ENCODE data around the gene CELF2.

CELF2 gene

DNA sequence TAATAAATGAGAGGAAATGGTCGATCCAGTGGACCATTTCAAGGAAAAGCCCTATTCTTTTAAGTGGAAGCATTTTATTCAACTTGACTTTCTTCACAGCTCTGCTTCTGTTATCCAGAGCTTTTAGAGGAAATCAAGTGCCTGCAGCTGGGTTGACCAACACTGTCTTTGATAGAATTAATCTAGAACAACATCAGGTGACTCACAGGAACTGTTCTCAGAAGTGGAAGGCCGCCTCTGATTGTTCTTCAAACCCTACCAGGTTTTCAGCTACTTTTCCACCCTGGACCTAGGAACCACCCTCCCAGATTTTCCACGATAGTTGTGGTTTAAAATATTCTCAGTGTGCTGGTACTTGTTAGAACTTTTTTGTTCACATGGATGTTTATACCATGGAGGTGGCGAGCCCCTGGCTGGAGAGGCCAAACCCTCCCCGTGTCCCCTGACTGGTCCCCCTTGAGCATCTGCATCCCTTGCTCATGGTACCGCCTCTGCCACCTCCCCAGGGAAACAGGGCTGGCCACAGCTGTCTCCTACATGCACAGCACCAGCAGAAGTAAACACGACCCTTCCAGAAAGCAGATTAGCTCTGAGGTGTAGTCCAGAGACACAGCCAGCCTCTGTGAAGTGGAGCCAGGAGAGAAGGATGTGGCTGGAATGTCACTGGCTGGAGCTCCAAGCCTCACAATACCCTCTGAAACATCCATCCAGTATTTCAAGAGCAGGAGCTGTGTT lies 300.4 kb downstream of the CELF2 start:
- DNase-seq (ENCODE audit: low read depth in 1 of 2, low spot score in 1 of 2): no peak

- no peak for DNase-seq (ENCODE audit: low read depth in 1 of 2, low spot score in 1 of 2)
Measured at GRCh38 chr10:11318826-11319598, 301.3 kb downstream of the CELF2 start.

DNA sequence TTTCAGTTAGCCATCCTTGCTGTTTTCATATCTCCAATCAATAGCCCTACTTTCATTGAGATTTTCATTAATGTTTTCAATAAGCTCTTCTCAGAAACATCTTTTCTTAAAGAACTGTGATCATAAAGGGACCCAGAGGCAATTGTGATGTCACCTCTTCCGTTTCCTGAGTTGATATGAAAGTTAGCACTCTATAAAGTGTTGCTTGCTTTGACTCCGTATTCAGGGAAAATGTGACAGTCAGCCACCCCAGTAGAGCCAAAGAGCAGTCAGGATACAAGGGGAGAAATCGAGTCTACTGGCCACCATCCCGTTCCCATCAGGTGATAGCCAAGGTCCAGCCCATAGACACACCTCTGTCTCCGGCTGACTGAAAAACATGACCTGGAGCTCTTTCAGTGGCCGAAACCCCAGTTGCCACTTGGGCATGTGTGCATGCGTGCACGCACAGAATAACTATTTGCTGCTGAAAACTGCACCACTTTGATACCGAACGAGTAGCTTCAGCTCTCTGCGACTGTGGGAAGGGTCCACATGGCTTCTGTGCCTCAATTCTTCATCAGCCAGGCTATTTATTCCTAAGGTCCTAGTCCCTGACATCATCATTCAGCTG lies 302.4 kb downstream of the CELF2 start:
- no peak for DNase-seq (ENCODE audit: low read depth in 1 of 2, low spot score in 1 of 2)

DNA sequence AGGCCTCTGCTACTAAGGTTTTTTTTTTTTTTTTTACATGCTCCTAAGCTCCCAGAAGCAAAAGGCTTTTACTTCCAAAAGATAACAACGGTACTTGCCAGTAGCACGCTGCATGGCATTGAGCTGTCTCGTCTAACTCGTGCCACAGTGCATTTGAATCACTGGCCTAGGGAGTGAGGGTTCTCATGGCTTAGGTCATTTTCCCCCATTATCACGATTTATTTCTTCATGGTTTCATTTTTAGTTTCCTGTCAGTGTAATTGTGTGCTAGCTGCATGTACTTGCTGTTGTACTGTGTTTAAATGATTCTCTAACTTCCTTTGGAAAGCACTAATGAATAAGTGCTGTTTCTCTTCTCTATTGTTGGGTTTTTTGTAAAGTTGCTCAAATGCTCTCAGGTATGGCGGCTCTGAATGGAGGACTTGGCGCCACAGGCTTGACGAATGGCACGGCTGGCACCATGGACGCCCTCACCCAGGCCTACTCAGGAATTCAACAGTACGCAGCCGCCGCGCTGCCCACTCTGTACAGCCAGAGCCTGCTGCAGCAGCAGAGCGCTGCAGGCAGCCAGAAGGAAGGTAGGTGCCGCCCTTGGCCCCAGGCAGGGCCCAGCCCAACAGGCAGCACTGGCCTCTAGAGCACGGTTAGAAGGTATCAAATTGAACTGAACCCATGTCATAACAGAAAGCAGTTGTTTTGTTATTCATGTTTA lies 303.3 kb downstream of the CELF2 start:
- DNase-seq (ENCODE audit: low read depth in 1 of 2, low spot score in 1 of 2): no peak

- no peak for DNase-seq (ENCODE audit: low read depth in 1 of 2, low spot score in 1 of 2)
Measured at GRCh38 chr10:11322698-11323097, 305.0 kb downstream of the CELF2 start.

DNA sequence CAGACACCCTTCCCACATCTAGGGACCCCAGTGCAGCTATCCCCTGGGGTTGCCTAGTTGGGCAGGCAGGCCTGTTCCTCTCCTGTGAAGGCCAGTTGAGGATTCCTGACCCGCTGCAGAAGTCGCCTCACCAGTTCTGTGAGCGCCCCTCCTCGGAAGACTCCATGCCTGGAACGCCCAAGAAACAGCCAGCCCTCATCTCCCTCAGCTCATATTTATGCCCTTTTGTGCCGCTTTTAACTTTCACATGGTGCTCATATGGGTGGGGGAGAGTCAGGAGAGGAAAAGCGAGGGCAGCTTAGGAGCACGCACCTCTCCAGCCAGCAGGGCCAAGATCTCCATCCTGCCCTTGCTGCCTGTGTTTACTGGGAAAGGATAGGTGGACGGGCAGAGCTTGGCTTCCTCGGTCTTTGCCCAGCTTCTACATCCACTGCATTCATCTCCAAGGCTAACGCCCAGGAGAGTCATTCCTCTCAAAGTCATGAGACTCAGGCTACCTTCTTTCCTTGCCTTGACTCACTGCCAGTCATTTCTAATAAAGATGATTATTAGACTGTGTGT lies 307.2 kb downstream of the CELF2 start:
- no peak for DNase-seq (ENCODE audit: low read depth in 1 of 2, low spot score in 1 of 2)

DNA sequence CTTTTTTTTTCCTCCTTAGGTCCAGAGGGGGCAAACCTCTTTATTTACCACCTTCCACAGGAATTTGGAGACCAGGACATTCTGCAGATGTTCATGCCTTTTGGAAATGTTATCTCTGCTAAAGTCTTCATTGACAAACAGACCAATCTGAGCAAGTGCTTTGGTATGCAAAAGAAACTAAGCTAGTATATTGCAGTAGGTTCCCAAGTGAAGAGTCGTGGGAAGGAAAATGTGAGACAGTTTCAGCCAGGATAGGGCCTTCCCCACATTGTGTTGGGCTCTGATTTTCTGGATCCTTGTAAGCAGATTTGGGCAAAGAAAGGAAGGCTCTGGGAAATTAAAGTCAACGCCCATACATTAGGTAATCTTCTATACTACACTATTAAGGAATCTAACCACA lies 308.1 kb downstream of the CELF2 start:
- DNase-seq (ENCODE audit: low read depth in 1 of 2, low spot score in 1 of 2): no peak

DNA sequence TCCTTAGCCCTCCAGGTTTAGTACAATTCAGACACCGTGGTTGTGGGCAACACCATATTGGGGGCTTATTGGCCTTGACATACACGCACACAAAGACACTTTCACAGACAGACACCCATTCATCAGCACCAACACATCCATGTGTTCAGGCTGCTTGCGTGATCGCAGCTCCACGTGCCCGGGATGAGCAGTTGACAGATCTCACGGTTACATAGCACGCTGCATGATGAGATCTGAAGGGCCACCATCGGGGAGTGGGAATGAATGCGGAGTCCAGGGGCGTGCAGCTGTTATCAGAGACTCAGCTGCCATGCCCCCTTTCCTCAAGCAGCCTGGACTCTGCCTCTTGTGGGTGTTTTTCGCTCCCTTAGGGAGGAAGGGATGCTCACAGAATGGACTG lies 308.6 kb downstream of the CELF2 start:
- no peak for DNase-seq (ENCODE audit: low read depth in 1 of 2, low spot score in 1 of 2)

- no peak for DNase-seq (ENCODE audit: low read depth in 1 of 2, low spot score in 1 of 2)
Measured at GRCh38 chr10:11326913-11327616, 309.4 kb downstream of the CELF2 start.

- DNase-seq (ENCODE audit: low read depth in 1 of 2, low spot score in 1 of 2): no peak
Measured at GRCh38 chr10:11328264-11329061, 310.8 kb downstream of the CELF2 start.

- no peak for DNase-seq (ENCODE audit: low read depth in 1 of 2, low spot score in 1 of 2)
Measured at GRCh38 chr10:11329062-11329673, 311.5 kb downstream of the CELF2 start.

DNA sequence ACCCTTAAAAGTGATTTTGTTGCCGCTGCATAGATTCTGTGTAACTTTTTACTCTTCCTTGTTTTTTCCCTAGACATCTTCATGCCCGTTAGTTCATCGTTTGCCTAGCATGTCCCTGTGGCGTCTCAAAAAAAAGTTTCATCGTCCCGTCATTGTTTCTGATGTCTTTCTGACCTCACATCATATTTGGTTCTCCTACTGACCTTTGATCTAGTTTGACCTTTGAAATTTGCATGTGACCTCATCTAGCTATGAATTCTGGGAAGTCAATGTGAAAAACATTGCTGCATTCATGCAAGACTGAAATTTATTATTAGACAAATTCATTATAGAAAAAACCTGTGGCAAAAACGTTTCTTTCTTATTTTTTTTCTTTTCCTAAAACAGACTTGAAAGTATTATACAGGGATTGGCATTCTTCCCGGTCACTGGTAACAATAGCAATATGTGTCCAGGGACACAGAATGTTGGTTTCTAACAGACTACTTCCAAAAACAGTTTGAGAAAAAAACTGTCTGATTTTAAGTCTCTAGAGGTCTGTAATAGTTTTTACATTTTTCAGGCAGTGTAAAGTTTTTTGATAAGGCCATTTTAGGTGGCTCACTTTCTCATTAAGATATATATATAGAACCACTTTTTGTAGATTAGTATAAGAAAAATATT lies 312.8 kb downstream of the CELF2 start:
- DNase-seq (ENCODE audit: low read depth in 1 of 2, low spot score in 1 of 2): no peak

DNA sequence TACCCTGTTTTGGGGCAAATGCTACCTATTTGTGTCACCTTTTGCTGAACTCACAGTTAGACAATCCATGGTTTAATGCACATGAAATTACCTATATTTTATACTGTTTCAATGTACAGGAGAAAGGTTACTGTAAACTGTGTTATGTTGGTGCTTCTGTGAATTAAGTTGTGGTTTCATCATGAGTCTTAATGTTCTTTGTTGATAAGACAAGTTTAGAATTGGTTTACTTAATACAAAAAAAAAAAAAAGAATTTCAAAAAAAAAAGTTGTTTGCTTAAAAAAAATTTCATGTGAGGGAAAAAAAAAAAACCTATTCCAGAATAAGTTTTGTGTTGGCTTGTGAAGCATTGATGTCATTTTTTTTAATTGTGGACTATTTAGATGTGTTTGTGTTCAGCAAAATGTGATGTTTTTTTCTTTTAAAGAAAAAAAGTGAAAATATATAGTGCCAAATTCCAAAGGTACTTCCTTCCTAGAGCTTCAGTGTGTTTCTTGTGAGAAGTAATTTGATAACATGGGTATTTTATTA lies 313.4 kb downstream of the CELF2 start:
- DNase-seq (ENCODE audit: low read depth in 1 of 2, low spot score in 1 of 2): no peak

- DNase-seq (ENCODE audit: low read depth in 1 of 2, low spot score in 1 of 2): no peak
Measured at GRCh38 chr10:11331726-11332125, 314.1 kb downstream of the CELF2 start.

DNA sequence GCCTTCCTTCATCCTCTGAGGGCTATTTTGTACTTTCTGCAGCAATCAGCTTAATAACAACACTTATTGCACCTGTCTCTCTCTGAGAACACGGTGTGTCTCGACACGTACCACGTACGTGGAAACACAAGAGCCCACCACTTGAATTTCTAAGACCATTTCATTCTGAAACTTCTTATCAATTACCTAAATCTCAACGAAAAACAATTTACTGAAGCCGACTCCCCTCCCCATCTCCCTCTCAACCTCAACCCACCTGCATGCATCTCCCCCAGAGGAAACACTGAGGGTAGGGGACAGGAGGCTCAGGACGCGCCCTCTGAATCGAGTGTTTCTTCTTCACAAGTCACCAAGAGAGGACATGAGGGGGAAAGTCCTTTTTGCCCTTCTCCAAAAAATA lies 315.2 kb downstream of the CELF2 start:
- no peak for DNase-seq (ENCODE audit: low read depth in 1 of 2, low spot score in 1 of 2)

- no peak for DNase-seq (ENCODE audit: low read depth in 1 of 2, low spot score in 1 of 2)
Measured at GRCh38 chr10:11334436-11334835, 316.8 kb downstream of the CELF2 start.

DNA sequence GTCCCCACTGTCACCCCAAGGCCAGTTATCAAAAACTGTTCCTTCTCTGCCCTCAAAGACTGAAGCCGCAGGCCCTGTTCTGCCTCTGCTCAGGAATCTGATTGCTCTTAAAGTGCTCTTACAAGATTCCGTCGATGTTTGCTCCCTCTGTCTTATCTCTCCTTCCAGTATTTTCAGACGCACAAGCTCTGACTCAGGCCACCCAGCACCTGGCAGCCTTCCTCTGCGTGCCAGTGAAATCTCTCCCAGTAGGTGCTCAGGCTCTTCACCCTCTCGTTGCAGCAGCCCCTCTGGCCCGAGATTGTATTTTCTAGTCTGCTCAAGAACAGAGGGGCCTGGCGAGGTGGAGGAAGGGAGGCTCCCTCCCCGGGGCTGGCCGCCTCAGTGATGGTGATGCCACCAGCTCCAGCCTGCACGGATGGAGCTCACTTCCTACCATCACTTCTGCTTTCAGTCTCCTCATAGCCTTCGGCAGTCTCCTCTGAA lies 317.5 kb downstream of the CELF2 start:
- DNase-seq (ENCODE audit: low read depth in 1 of 2, low spot score in 1 of 2): no peak

DNA sequence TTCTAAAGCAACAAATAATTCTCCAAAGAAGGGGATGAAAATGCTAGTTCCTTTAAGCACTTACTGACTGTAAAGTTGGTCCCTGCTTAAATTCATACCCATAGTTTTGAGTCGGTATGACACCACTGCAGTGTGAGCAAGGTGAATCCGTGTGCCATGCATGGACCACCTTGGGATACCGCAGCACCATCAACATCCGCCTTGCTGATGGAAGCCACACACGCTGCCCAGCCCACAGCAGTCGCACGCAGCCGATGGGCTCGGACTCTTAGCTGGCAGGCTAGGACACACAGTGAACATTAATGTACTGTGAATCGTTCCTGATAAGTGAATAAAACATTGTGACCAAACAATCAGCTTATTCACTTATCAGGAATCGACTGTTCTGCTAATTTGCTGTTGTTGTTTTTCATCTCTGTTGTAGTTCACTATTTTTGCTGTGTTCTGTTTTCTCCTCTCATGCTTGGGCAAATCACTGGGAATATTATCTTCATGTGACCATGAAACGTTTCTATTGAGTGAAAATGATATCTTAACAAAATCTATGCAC lies 318.3 kb downstream of the CELF2 start:
- no peak for DNase-seq (ENCODE audit: low read depth in 1 of 2, low spot score in 1 of 2)
